HFFc6 (cell line): ENCODE results near the gene SEMA4D. TPM values are rescaled to one million over a fixed set of nuclear protein-coding genes. Genes with fewer than 3 reads are reported as not detected.

Experiments used
- DNase-seq: peaks from one replicate; pipeline ENCODE4 v3.0.0-alpha.2; 2018
- H3K27ac Mint-ChIP-seq: 2 replicates; pipeline ENCODE4 v1.8.0; 2020; ENCODE audit warnings: mild to moderate bottlenecking, mixed read lengths
- H3K27me3 Mint-ChIP-seq: 2 replicates; pipeline ENCODE4 v1.8.0; 2021; ENCODE audit warnings: mild to moderate bottlenecking, moderate library complexity, mixed read lengths; ENCODE audit not compliant: insufficient read depth
- H3K36me3 Mint-ChIP-seq: 2 replicates; pipeline ENCODE4 v1.8.0; 2021; ENCODE audit warnings: low read depth, mixed read lengths
- H3K4me1 Mint-ChIP-seq: 2 replicates; pipeline ENCODE4 v1.8.0; 2020; ENCODE audit warnings: low read depth, mixed read lengths
- H3K4me3 Mint-ChIP-seq: 2 replicates; pipeline ENCODE4 v1.8.0; 2020; ENCODE audit warnings: mild to moderate bottlenecking, moderate library complexity, mixed read lengths
- H3K9me3 Mint-ChIP-seq: 2 replicates; pipeline ENCODE4 v1.8.0; 2020; ENCODE audit warnings: mild to moderate bottlenecking, mixed read lengths
- total RNA-seq, 6 experiments: library from RNA; stranded (reverse); fragmentation: NEBNext Ultra II Directional; extraction: Animal tissue kit (Norgen Biotek cat#: 25700); gene quantifications; 2 replicates in 1 of 6; 3 replicates in 5 of 6; pipeline ENCODE4 v1.2.3, GENCODE V29; 2021
- TF ChIP-seq, protein P1 (sequence below): fragments of 200-600 bp; sonication (generic); IDR thresholded peaks from 2 replicates; pipeline ENCODE4 v1.5.0; 2021; ENCODE audit warnings: antibody characterized with exemption, mild to moderate bottlenecking

SEMA4D gene
- total RNA-seq, 6 experiments from 2014 or later: not detected

DNA sequence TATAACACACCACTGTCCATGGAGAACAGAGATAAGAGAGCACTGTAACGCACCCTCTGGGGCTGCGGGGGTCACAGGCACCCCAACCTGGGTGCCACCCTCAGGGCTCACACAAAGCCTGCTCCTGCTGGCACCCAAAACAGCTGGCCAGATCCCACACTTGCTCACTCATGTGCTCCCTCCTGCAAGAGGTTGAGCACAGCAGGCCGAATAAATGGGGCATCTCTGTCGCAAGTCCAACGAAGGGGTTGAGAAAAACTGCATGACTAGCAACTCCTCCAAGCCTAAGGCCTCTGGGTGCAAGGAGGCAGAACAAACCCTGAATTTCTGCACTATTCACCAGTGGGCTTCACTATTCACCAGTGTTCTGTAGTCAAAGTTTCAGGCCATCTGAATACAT, 99.3 kb downstream of the SEMA4D start:
- H3K27me3 Mint-ChIP-seq: peaks cover 47% of the 10 kb centered on the region
- TF ChIP-seq, protein P1, sequence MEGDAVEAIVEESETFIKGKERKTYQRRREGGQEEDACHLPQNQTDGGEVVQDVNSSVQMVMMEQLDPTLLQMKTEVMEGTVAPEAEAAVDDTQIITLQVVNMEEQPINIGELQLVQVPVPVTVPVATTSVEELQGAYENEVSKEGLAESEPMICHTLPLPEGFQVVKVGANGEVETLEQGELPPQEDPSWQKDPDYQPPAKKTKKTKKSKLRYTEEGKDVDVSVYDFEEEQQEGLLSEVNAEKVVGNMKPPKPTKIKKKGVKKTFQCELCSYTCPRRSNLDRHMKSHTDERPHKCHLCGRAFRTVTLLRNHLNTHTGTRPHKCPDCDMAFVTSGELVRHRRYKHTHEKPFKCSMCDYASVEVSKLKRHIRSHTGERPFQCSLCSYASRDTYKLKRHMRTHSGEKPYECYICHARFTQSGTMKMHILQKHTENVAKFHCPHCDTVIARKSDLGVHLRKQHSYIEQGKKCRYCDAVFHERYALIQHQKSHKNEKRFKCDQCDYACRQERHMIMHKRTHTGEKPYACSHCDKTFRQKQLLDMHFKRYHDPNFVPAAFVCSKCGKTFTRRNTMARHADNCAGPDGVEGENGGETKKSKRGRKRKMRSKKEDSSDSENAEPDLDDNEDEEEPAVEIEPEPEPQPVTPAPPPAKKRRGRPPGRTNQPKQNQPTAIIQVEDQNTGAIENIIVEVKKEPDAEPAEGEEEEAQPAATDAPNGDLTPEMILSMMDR: no peak
- no peak for DNase-seq
- no peak overlapping the region for H3K4me3 Mint-ChIP-seq
- H3K9me3 Mint-ChIP-seq: no peaks in the 10 kb centered on the region
- H3K36me3 Mint-ChIP-seq: no peaks in the 10 kb centered on the region
- H3K27ac Mint-ChIP-seq: no peak overlapping the region
- no peaks in the 10 kb centered on the region for H3K4me1 Mint-ChIP-seq

DNA sequence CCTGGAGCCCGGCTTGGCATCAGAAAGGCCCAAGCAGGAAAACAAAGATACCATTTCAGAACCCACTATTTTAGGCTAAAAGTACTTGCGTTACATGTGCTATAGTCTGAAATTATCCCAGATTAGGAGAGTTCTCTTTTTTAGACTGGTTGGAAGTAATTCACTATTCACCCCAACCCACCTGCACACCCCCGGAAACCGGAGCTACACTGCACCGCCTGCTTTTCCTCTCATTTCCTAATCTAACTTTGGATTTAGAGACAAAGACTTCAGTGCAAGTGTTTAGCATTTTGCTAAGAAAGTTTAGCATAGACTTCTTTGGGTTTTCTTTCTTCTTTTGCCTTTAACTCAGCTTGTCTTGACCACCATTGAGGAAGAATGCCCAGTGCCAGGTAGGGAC, 100.4 kb downstream of the SEMA4D start:
- H3K9me3 Mint-ChIP-seq: no peaks in the 10 kb centered on the region
- DNase-seq: no peak
- no peak overlapping the region for H3K4me3 Mint-ChIP-seq

DNA sequence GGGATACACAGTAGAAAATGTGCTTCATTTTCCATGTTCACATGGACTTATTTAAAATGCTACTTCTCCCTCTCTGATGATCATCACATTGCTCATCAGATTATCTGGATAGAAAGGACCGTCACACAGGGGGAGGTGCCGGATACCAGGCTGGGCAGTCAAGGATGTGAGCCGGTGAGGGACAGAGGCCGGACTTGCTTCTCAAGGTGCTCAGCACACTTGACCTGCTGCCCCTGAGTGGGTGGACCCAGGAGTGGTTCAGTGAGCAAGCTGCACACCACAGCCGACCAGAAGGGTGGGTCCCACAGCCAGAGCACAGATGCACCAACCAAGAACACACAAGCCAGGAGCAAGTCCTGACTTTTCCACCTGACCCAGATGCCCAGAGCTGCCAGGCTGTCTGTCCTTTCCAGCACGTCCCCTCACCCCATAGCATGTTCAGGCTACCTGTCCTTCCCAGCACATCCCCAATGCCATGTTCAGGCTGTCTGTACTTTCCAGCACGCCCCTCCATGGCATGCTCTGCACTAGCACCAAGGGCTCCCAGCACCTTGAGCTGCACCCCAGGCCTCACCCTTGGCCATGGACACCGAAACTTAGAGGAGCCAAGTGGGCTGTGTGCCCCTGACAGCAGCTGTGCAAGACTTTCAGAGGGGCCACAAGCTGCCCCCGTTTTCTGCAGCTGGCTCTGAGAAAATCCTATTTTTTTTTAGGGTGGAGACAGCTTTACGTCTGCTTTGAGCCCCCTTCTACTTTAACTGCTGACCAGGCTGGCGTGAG, 101.8 kb downstream of the SEMA4D start:
- TF ChIP-seq, protein P1: no peak
- no peak for DNase-seq
- H3K36me3 Mint-ChIP-seq: no peaks in the 10 kb centered on the region

More for the DNA sequence above, 100.4 kb downstream of the SEMA4D start:
- Mint-ChIP-seq H3K4me1 (no peaks in the 10 kb centered on the region), H3K27ac (no peak overlapping the region), H3K27me3 (peaks cover 51% of the 10 kb centered on the region), H3K36me3 (no peaks in the 10 kb centered on the region)
- TF ChIP-seq, protein P1: no peak

DNA sequence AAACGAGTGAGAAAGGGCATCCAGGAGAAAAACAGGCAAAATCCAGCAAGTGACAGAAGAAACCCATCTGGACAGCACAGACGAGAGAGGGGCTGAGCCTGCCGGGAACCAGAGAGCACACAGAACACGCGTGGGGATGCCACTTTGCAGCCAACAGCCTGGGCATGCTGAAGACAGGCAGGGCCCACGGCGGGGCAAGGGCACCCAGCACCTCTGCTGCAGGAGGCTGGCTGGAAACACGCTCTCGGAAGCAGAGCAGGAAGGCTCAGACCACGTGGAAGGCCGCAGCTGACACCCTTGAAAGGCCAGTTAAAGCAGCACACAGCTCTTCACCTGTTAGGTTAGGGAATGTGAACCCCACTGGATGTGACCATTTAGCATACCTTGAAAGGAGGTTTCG, 103.5 kb downstream of the SEMA4D start:
- DNase-seq: no peak
- H3K27me3 Mint-ChIP-seq: peaks cover 52% of the 10 kb centered on the region
- no peak overlapping the region for H3K4me3 Mint-ChIP-seq
- no peak overlapping the region for H3K27ac Mint-ChIP-seq
- TF ChIP-seq, protein P1: no peak
- no peaks in the 10 kb centered on the region for H3K36me3 Mint-ChIP-seq
- H3K9me3 Mint-ChIP-seq: no peaks in the 10 kb centered on the region
- H3K4me1 Mint-ChIP-seq: no peaks in the 10 kb centered on the region

More for the DNA sequence above, 101.8 kb downstream of the SEMA4D start:
- Mint-ChIP-seq H3K27me3 (peaks cover 52% of the 10 kb centered on the region), H3K4me1 (no peaks in the 10 kb centered on the region), H3K27ac (no peak overlapping the region), H3K9me3 (no peaks in the 10 kb centered on the region), H3K4me3 (no peak overlapping the region)

DNA sequence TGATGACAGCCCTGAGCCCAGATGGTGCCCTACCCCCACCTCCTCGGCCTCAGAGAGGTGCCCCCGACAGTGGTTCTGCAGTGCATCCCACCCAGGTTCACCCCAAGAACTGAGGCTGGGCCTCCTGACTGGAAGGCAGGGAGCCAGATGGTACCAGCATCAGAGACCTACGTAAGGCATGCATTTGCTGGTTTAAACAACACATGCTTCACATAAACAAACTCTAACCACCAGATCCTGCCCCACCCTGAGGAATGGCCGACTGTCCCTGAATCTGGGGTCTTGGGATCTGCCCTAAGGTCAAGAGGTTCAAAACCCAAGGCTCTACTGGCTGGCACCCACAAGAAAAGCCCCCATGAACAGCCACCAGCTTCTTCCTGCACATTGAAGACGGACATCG, 106.3 kb downstream of the SEMA4D start:
- TF ChIP-seq, protein P1: no peak
- Mint-ChIP-seq H3K36me3 (no peaks in the 10 kb centered on the region), H3K27ac (no peak overlapping the region), H3K9me3 (no peaks in the 10 kb centered on the region), H3K4me1 (no peaks in the 10 kb centered on the region), H3K27me3 (peaks cover 51% of the 10 kb centered on the region), H3K4me3 (no peak overlapping the region)
- DNase-seq: no peak
